GM19023 (cell line): ENCODE results near the gene ATOSB.
A peak's percentile ranks its signal among the peaks of the same experiment; 100 is the strongest.

ENCODE experiments used
- ATAC-seq: cut with Tn5 transposase; IDR thresholded peaks from one replicate; pipeline ENCODE4 v1.9.1; 2021; ENCODE audit warnings: mild to moderate bottlenecking, moderate library complexity; ENCODE audit not compliant: unreplicated experiment

ATOSB gene

GRCh38 chr9:35089434-35089833 is 26.2 kb downstream of the ATOSB start:
- ATAC-seq: no peak

DNA sequence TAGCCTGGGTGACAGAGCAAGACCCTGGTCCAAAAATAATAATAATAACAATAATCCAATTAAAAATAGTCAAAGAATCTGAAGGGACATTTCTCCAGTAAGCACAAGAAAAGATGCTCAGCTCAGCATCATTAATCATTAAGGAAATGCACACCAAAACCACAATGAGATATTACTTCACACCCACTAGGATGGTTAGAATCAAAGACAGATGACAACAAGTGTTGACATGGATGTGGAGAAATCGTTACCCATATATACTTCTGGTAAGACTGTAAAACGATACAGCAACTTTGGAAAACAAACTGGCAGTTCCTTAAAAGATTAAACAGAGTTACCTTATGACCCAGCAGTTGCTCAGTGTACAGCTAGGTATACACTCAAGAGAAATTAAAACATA is 30.6 kb downstream of the ATOSB start:
- ATAC-seq: no peak

DNA sequence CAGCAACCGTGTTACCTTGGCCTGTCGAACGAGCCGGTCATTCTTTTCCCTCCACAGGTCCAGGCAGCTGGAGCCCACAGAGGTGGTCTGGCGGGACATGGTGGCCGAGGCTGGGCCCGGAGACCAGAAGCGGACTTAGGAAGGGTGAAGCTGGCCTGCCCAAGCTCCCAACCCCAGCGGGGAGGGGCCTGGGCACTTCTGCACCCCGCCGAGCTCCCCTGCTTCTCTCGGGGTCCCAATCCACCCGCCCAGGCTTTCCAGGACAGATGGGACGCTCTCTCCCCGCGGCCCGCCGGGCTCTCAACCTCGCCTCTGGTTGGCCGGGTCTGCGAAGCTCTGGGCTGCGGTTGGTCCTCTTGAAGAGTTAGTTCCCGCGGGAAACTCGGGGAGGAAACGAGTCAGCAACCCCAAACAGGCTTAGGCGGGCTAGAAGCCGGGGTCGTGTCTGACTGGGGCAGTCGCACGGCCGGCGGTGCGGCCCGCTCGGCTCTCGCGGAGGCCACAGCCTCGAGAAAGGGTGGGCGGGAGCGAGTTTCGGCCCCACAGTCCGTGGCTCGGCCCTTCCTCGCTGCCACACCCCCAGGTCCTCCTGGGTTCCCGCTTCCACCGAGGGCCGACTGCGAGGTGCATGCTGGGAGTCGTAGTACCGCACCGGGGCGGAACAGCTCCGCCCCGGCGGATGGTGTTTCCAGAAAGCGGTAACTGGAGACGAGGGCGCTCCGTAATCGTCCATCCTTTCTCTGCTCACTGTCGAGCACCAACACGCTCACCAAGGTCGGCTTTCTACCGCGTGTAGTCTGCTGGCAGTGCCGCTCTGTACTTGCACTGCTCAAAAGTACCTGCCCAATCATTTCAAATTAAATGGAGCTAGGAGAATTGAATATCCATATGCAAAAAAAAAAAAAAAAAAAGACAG is 36.0 kb downstream of the ATOSB start, which contains the start of gene FANCG:
TSS of gene FANCG (minus strand) at position 517 of the 916 bp plus-strand sequence. CDS start at position 99, 418 bp downstream.
- peak; percentile 90 for ATAC-seq

GRCh38 chr9:35079041-35079425 is 36.6 kb downstream of the ATOSB start:
- peak; percentile 1 for ATAC-seq

- ATAC-seq: no peak
These were observed 37.6 kb downstream of the ATOSB start for GRCh38 chr9:35078066-35078465.

DNA sequence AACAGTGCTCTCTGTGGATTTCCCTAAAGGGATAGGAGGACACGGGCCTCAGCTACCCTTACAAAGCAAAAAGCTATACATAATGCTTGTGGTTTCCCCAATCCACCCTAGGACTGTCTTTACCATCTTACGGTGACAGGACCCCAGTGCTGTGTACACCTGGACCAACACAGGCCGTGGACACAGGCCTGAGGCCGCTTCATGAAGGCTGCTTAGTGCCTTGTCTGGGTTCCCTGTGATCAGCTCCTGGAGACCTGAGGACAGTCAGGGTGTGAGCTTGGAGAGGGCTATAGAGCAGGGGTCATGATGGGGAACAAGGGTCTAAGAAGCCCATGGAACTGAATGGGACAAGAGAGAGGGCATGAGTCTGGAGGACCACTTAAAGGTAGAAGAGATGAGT is 38.8 kb downstream of the ATOSB start:
- ATAC-seq: no peak

- no peak for ATAC-seq
These were observed 40.3 kb downstream of the ATOSB start for GRCh38 chr9:35075358-35075757.

GRCh38 chr9:35074791-35075190 is 40.9 kb downstream of the ATOSB start:
- ATAC-seq: no peak

DNA sequence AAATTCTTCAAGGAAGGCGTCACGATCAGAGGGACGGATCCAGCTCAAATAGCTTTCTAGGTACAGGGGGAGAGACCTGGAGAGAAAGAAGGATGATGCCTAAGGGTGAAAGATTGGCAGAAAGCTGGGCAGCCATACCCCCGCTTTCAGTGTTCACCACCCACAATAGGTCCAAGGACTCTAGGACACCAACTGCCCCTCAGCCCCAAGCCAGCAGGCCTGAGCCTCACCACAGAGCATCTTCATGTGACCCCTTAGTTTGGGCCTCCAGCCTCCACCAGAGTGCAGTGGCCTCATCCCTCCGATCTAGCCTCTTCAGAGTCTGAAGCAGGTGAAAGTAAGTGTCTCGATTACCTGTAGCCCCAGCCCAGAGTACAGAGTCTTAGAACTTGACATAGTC is 41.5 kb downstream of the ATOSB start:
- no peak for ATAC-seq

DNA sequence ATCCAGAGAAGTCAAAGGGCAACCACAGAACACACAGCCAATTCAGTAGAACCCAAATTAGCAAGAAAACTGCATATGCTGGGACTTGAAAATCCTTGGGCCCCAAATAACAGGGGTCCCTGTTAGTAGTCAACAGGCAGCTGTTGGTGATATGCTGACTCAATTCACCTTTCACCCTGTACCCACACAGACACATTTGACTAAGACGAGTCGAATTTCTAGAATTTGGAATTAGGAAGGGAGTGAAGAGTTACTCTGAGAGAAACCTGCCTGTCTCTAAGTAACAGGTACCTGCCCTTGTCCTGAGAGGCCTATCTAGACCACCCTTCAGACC is 42.4 kb downstream of the ATOSB start:
- ATAC-seq: no peak

DNA sequence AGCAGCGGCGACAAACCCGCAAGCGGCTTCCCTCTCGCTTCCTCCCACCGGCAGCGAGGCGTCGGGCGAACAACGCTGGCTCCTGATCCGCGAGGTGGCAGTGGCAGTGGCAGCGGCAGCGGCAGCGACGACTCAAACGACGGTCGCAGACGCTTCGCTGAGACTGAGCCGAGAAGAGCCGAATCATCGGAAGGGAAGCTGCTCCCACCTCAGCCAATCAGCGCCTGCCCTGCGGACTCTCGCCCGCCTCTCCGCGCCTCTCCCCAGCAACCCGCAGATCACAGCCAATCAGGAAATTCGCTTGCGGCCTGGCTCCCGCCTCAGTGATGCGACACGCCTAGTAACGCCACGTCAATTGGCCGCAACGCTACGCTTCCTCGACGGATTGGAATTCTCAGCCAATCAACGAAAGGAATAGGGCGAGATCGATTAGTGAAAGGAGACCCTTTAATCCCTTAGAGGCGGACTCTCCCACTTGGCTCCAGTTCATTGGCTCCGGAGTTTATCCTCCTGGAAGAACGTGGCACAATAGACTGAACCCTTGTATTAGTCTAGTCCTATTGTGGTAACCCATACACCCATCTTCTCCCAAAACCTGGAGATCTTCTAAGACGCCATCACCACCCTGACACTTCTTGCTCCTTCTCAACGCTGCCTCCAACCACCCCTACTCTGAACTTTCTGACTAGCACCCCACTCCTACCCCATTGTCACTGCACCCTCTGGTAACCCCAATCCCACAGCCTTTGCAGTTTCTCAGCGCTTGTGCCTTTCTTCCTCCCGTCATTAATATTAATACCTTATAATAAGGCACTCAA is 43.0 kb downstream of the ATOSB start, which contains the start of gene VCP:
TSS of gene VCP (minus strand) at position 165 of the 818 bp plus-strand sequence. CDS start 272 bp downstream, outside the sequence.
- peak; percentile 88 for ATAC-seq

DNA sequence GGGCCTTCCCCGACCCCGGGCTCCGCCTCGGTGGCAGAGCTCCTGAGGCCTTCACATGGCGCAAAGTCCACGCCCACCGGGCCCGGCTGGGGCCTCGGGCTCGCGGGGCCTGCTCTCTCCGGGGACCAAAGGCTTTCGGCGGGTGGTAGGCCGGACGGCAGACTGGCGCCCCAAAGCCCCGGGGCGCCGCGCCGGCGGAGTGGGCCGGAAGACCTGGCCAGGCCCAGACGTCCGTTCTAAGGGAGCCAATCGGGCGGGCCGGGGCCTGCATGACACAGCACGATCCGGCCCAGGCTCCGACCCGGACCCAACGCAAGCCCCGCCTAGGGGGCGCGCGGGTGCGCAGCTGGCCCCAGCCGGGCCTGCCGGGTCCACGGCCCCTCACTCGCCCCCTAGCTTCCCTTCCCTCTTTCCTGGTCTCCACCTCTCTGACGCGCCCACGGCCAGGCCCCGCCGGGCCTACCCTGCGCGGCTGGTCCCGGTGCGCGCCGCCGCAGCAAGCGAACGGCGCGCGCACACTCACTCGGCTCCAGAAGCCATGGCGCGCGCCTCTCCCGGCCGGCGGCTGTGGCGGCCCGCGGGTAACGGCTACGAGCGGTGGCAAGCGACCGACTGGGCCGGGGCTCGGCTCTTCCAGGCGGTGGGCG is 43.7 kb downstream of the ATOSB start:
- ATAC-seq: peak; percentile 56

GRCh38 chr9:35070823-35071813 is 44.5 kb downstream of the ATOSB start:
- no peak for ATAC-seq

DNA sequence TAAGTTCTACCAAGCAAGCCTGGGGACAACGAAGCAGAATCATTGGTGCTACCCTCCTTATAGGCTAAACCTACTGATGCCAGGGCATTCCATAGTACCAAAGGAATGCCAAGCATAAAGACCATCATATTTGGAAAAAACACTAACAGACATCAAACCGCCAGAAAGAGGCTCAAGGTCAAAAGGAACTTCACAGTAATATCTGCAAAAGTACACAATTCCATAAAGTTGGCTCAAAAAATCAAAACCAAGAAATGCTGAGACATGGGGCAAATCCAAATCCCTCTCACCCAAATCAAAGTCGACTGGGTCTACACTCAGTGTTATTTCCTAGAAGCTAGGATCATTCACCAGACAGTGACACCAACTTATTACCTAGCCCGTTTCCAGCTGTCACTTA is 46.6 kb downstream of the ATOSB start:
- ATAC-seq: no peak

DNA sequence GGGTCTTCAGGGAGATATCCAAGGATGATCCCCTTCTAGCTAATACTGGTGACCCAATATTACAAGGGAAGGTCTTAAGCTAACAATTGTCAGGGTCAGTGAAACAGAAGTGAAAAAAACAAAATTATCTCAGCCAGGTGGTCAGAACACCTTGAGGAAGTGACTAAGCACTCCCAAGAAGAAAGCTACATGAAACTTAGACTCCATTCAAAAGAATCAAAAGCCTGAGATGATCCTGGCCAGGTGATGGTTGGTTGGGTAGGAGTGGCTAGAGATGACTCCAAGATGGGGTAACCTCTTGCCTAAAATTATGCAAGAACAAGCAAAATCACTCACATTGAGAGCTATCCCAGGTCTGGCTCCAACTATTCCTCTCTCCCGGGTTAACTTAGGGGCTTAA is 48.6 kb downstream of the ATOSB start:
- ATAC-seq: no peak

DNA sequence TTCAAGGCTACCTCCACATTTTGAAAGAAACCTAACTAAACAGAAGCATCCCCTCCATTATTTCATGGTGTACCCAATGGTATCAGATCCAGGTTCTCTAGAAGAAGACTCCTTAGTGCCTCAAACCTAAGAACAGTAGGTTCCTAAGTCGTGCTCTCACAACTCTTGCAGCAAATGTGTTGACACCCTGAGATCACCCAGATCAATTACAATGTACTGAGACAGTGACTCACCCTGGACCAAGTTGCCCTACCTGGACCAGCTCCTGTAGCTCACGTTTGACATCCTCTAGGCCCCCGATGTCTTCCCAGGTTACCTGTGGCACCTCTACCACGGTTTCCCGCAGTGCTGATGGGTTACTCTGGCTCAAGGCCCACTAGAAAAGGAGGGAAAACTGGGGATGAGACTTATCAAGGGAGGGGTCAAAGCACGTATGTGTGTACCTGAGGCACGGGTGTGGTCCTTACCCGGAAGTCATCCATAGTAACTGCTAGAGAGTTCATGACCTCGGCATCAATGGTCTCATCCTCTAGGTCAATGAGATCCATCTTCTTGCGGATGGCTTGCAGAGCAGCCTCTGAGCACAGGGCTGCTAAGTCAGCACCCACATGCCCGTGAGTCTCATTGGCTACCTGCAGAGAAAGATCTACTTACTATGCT is 55.0 kb downstream of the ATOSB start:
- no peak for ATAC-seq

GRCh38 chr9:35059438-35059837 is 56.2 kb downstream of the ATOSB start:
- ATAC-seq: no peak

DNA sequence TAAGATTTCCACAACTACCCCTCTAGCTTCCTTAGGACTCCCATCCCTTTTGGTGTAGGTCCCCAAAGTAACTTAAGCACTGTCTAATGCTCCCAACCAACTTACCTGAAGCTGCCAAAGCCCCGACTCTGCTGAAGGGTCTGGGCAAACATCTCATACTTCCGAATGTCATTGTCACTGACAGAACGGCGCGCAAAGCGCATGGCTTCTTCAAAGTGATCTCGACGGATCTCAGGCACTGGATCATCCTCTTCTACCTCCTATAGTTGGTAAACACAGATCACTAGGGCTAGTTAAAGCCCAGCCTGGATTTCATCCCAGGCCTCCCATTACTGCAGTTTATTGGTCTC is 58.4 kb downstream of the ATOSB start:
- ATAC-seq: no peak

DNA sequence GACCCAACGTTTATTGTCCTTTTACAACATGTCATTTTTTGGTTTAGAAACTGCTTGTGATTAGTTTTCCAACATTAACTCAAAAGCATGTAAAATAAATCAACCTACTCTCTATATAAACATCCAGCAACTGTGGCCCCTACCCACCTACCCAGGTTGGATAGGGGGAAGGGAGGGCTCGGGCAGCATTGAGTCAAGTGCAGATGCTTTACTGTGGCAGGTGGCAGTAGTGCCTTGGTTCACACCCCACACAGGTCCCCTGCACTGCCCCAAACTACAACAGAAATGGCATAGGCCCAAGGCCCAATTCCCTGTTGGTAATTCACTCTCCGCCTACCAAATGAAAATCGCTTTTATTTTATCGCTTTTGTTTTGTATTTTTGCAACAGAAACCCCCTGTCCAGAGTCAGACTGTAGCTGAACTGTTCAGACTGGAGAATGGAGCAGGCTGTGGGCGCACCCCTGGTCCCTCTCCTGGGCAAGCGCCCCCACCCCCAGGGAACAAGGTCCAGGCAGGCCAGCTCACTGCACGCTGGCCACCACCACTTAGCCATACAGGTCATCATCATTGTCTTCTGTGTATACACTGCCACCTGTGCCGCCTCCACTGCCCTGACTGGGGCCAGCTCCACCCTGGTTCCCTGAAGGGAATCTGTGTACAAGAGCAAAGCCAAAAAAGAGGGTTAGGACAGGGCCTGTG is 58.9 kb downstream of the ATOSB start:
- ATAC-seq: no peak
